Activated B cell treated with CpG ODN at 0.5 μM for 24 hours (primary cell): Measurements from ENCODE around the gene TMEM201. TPM values are rescaled to one million over a fixed set of nuclear protein-coding genes. Genes with fewer than 3 reads are reported as not detected.
A peak's percentile ranks its signal among the peaks of the same experiment; 100 is the strongest.

Source experiments
- ATAC-seq: fragments of 200-7000 bp; cut with Tn5 transposase; one replicate; pipeline ENCODE4 v1.10.0; 2021; ENCODE audit warnings: low read depth, mild to moderate bottlenecking, moderate library complexity
- CTCF ChIA-PET: fragments of 350-600 bp; sonication (Branson Sonifier 250); formaldehyde crosslinking; loops from one replicate; lab custom pipeline; 2021; ENCODE audit warnings: antibody characterized with exemption; lab: Charles Lee
- POLR2A ChIA-PET: fragments of 350-600 bp; sonication (Branson Sonifier 250); formaldehyde crosslinking; loops from one replicate; lab custom pipeline; 2021; ENCODE audit warnings: antibody characterized with exemption; lab: Charles Lee
- DNase-seq: peaks from one replicate; pipeline ENCODE4 v3.0.0; 2022
- H3K27ac Mint-ChIP-seq: one replicate; pipeline ENCODE4 v1.8.0; 2020; ENCODE audit warnings: mixed read lengths
- H3K27me3 Mint-ChIP-seq: one replicate; pipeline ENCODE4 v1.8.0; 2021; ENCODE audit warnings: mixed read lengths
- H3K36me3 Mint-ChIP-seq: one replicate; pipeline ENCODE4 v1.8.0; 2021; ENCODE audit warnings: low read depth, mixed read lengths
- H3K4me1 Mint-ChIP-seq: one replicate; pipeline ENCODE4 v1.8.0; 2021; ENCODE audit warnings: mixed read lengths
- H3K4me3 Mint-ChIP-seq: one replicate; pipeline ENCODE4 v1.8.0; 2020; ENCODE audit warnings: mild to moderate bottlenecking, mixed read lengths
- H3K9me3 Mint-ChIP-seq: one replicate; pipeline ENCODE4 v1.8.0; 2020; ENCODE audit warnings: mixed read lengths
- intact Hi-C: fragments of 100-400 bp; cut with micrococcal nuclease; formaldehyde crosslinking; loops from one replicate; pipeline ENCODE4 v1.15.1; 2024
- total RNA-seq: library from RNA; stranded (reverse); gene quantifications from 2 replicates; pipeline ENCODE4 v1.2.3, GENCODE V29; 2022
- TF ChIP-seq, protein P1 (sequence below): fragments of 200-600 bp; IDR thresholded peaks from one replicate; pipeline ENCODE4 v1.8.0; 2022; ENCODE audit warnings: antibody characterized with exemption, mild to moderate bottlenecking

Gene TMEM201
- total RNA-seq, 1 donor from 2014 or later: 9.4 TPM

GRCh38 chr1:9592510-9593075 lies 3.9 kb downstream of the TMEM201 start:
- H3K36me3 Mint-ChIP-seq: peaks cover 5% of the 10 kb centered on the region
- POLR2A ChIA-PET: no interaction called here
- H3K27me3 Mint-ChIP-seq: no peaks in the 10 kb centered on the region
- no peak overlapping the region for H3K4me3 Mint-ChIP-seq
- TF ChIP-seq, protein P1, sequence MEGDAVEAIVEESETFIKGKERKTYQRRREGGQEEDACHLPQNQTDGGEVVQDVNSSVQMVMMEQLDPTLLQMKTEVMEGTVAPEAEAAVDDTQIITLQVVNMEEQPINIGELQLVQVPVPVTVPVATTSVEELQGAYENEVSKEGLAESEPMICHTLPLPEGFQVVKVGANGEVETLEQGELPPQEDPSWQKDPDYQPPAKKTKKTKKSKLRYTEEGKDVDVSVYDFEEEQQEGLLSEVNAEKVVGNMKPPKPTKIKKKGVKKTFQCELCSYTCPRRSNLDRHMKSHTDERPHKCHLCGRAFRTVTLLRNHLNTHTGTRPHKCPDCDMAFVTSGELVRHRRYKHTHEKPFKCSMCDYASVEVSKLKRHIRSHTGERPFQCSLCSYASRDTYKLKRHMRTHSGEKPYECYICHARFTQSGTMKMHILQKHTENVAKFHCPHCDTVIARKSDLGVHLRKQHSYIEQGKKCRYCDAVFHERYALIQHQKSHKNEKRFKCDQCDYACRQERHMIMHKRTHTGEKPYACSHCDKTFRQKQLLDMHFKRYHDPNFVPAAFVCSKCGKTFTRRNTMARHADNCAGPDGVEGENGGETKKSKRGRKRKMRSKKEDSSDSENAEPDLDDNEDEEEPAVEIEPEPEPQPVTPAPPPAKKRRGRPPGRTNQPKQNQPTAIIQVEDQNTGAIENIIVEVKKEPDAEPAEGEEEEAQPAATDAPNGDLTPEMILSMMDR: no peak
- H3K9me3 Mint-ChIP-seq: no peaks in the 10 kb centered on the region
- ATAC-seq: no peak
- H3K27ac Mint-ChIP-seq: no peak overlapping the region
- H3K4me1 Mint-ChIP-seq: peaks cover 39% of the 10 kb centered on the region
- intact Hi-C loops: no loop called here
- CTCF ChIA-PET: interaction anchor here (0.6 kb wide), 1 partner anchor 308 kb away, joined by 3 read pairs; no protein-coding TSS in a partner anchor
- DNase-seq: no peak

DNA sequence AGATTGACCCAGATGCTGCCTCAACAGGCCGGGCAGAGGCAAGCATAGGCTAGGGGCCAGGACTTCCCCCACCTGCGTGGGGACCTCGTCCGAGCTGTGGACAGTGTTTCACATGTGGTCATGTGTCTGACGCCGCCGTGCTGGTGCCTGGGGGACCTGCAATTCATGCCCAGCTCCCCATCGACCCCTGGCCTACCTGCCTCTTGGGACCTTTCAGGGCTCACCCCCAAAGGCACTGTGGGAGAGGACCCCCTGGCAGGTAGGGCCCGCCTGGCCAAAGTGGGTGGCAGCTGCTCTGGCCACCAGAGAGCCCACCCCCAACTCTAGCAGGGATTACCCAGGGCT lies 4.4 kb downstream of the TMEM201 start:
- no peak for DNase-seq
- no peak overlapping the region for H3K4me3 Mint-ChIP-seq
- H3K27me3 Mint-ChIP-seq: no peaks in the 10 kb centered on the region
- ChIA-PET CTCF (interaction anchor here (0.6 kb wide), 1 partner anchor 308 kb away, joined by 3 read pairs; no protein-coding TSS in a partner anchor), POLR2A (no interaction called here)
- intact Hi-C loops: no loop called here
- peaks cover 7% of the 10 kb centered on the region for H3K36me3 Mint-ChIP-seq
- no peaks in the 10 kb centered on the region for H3K9me3 Mint-ChIP-seq
- peaks cover 38% of the 10 kb centered on the region for H3K4me1 Mint-ChIP-seq
- no peak for ATAC-seq
- H3K27ac Mint-ChIP-seq: no peak overlapping the region
- TF ChIP-seq, protein P1: no peak

- TF ChIP-seq, protein P1: no peak
- no peaks in the 10 kb centered on the region for H3K9me3 Mint-ChIP-seq
- POLR2A ChIA-PET: no interaction called here
- intact Hi-C loops: no loop called here
- peak; percentile 13 for ATAC-seq
- no peaks in the 10 kb centered on the region for H3K27me3 Mint-ChIP-seq
- H3K4me1 Mint-ChIP-seq: peaks cover 36% of the 10 kb centered on the region
- H3K27ac Mint-ChIP-seq: no peak overlapping the region
- no peak for DNase-seq
- peaks cover 9% of the 10 kb centered on the region for H3K36me3 Mint-ChIP-seq
- CTCF ChIA-PET: no interaction called here
- H3K4me3 Mint-ChIP-seq: no peak overlapping the region
These were observed 5.1 kb downstream of the TMEM201 start for GRCh38 chr1:9593492-9594465.

DNA sequence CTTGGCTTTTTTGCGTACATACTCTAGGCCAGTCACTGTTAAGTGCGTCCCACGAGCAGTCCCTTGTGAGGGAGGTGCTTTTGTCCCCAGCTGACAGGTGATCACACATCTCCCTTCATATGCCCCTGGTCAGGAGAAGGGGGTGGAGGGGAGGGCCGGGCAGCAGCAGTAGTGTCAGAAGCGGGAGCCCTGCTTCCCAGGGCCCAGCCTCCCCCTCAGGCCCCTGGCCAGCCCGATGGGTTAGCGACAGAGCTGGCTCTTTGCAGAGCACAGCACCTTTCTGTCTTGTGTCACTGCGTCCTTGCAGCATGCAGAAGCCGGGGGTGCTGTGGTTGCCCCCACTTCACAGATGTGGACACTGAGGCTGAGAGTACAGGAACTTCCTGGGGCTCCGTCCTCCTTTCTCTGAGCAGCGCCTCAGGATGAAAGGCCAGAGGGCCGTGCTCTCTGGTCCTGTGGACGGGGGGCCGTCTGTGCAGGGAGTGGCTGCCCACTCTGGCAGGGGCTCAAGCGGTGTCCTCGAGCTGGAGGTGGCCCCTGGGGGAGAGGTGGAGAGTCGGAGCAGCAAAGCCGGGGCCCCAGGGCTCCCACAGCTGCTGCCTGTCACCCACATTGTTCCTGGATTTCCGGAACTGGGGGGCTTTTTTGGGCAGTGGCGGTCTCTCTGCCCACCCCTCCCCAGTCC lies 5.9 kb downstream of the TMEM201 start:
- TF ChIP-seq, protein P1: no peak
- ATAC-seq: no peak
- POLR2A ChIA-PET: interaction anchor here (0.5 to 0.6 kb wide), 2 partner anchors 30 to 57 kb away, joined by 3 to 5 read pairs; partner anchors contain the start of gene PIK3CD
- Mint-ChIP-seq H3K4me3 (no peak overlapping the region), H3K9me3 (no peaks in the 10 kb centered on the region), H3K27me3 (no peaks in the 10 kb centered on the region), H3K27ac (no peak overlapping the region), H3K4me1 (peaks cover 32% of the 10 kb centered on the region), H3K36me3 (peaks cover 12% of the 10 kb centered on the region)
- CTCF ChIA-PET: no interaction called here
- no peak for DNase-seq
- intact Hi-C loops: no loop called here
